GM12891 (cell line): ENCODE measurements around the gene TSHZ2.

Source experiments
- PAX5 ChIP-seq: IDR thresholded peaks from 2 replicates; pipeline ENCODE4 v1.6.1; 2011; ENCODE audit warnings: low read length, moderate library complexity, mild to moderate bottlenecking; ENCODE audit not compliant: insufficient read depth, severe bottlenecking
- POLR2A ChIP-seq: IDR thresholded peaks from 2 replicates; pipeline ENCODE4 v1.6.1; 2011; ENCODE audit warnings: low read depth, low read length, control low read depth
- POLR2AphosphoS5 ChIP-seq: IDR thresholded peaks from 2 replicates; pipeline ENCODE4 v1.6.1; 2011; ENCODE audit warnings: low read depth, low read length, control low read depth
- POU2F2 ChIP-seq: IDR thresholded peaks from 2 replicates; pipeline ENCODE4 v1.6.1; 2011; ENCODE audit warnings: low read depth, mild to moderate bottlenecking, control low read depth, low read length, moderate library complexity
- TAF1 ChIP-seq: IDR thresholded peaks from 2 replicates; pipeline ENCODE4 v1.6.1; 2011; ENCODE audit warnings: low read depth, low read length, control low read depth

- TF ChIP-seq POLR2A (no peak), POLR2AphosphoS5 (no peak), TAF1 (no peak), POU2F2 (no peak), PAX5 (no peak)
These were observed 364.7 kb downstream of the TSHZ2 start for GRCh38 chr20:53336892-53337291.
